Gastroesophageal sphincter (tissue), 4 donors: ENCODE results near the gene PACRG. TPM values are rescaled to one million over a fixed set of nuclear protein-coding genes. Genes with fewer than 3 reads are reported as not detected.

ENCODE experiments used
- ATAC-seq: fragments of 150-250 bp; one replicate; pipeline ENCODE4 v1.9.1; 2016; ENCODE audit warnings: mild to moderate bottlenecking, moderate library complexity
- H3K27ac ChIP-seq, 4 donors: fragments of 200-600 bp; sonication (generic) in 3 of 4; 1 replicate in 3 of 4; 2 replicates in 1 of 4; pipeline ENCODE4 v1.5.1; 2016 to 2019
- H3K27me3 ChIP-seq: fragments of 200-600 bp; sonication (generic); one replicate; pipeline ENCODE4 v1.5.1; 2019
- H3K36me3 ChIP-seq, 2 donors: fragments of 200-600 bp; sonication (generic); one replicate each; pipeline ENCODE4 v1.5.1; 2019; ENCODE audit warnings: control low read depth in 1 of 2
- H3K4me1 ChIP-seq, 3 donors: fragments of 200-600 bp; sonication (generic); 1 replicate in 2 of 3; 2 replicates in 1 of 3; pipeline ENCODE4 v1.5.1; 2016 to 2019; ENCODE audit warnings: control low read depth in 2 of 3
- H3K4me3 ChIP-seq, 2 donors: fragments of 200-600 bp; sonication (generic); one replicate each; pipeline ENCODE4 v1.5.1; 2019; ENCODE audit warnings: mild to moderate bottlenecking in 1 of 2, moderate library complexity in 1 of 2
- H3K9me3 ChIP-seq, 3 donors: fragments of 200-600 bp; sonication (generic); one replicate each; pipeline ENCODE4 v1.5.1; 2017 to 2019; ENCODE audit warnings: control low read depth in 2 of 3
- CTCF ChIP-seq, 4 experiments: fragments of 200-600 bp in 2 of 4; fragments of 450-650 bp in 2 of 4; sonication (generic) in 1 of 4; IDR thresholded peaks; one replicate each; pipeline ENCODE4 v1.5.1; 2017 to 2019; ENCODE audit warnings: antibody characterized with exemption in 4 of 4, mild to moderate bottlenecking in 2 of 4, moderate library complexity in 2 of 4
- EP300 ChIP-seq: sonication (generic); formaldehyde crosslinking; IDR thresholded peaks from one replicate; pipeline ENCODE4 v1.6.1; 2017; ENCODE audit warnings: antibody characterized with exemption, mild to moderate bottlenecking
- POLR2A ChIP-seq, 2 donors: fragments of 450-650 bp; IDR thresholded peaks; one replicate each; pipeline ENCODE4 v1.6.1; 2017; ENCODE audit warnings: antibody characterized with exemption in 2 of 2, mild to moderate bottlenecking in 2 of 2, moderate library complexity in 1 of 2
- POLR2AphosphoS5 ChIP-seq: sonication (generic); formaldehyde crosslinking; IDR thresholded peaks from one replicate; pipeline ENCODE4 v1.6.1; 2017; ENCODE audit warnings: antibody characterized with exemption
- WGBS, 2 donors: methylation state at CpG; one replicate each; pipeline ENCODE4 v1.1.5; 2018; ENCODE audit warnings: low coverage in 1 of 2; 5-methylcytosine and 5-hydroxymethylcytosine counted together
- total RNA-seq, 4 donors: library from RNA; depleted of rRNA; stranded (reverse); fragments of >200 nt; gene quantifications; one replicate each; pipeline ENCODE4 v1.1.0, GENCODE V29; 2016

Gene PACRG
- total RNA-seq, 4 donors from 2014 or later = 1.0 to 7.0 TPM; not detected in 2

- no peak overlapping the region for H3K27ac ChIP-seq
- ATAC-seq = no peak
- H3K9me3 ChIP-seq = peaks cover 0 to 3% (median 0%) of the 10 kb centered on the region in 3 donors
- 93% methylated on average over 5 of the region's 5 CpGs; no CpG with 5 or more reads in 1 of the 2 donors for WGBS, 2 donors
- H3K36me3 ChIP-seq = no peaks in the 10 kb centered on the region
- H3K27me3 ChIP-seq = no peaks in the 10 kb centered on the region
- no peaks in the 10 kb centered on the region for H3K4me1 ChIP-seq
- no peak overlapping the region for H3K4me3 ChIP-seq
- TF ChIP-seq EP300 (no peak), CTCF (IDR thresholded peaks at IDR 0.05) (no peak), POLR2AphosphoS5 (no peak), POLR2A (IDR thresholded peaks at IDR 0.05) (no peak)
These were observed 352.5 kb downstream of the PACRG start for GRCh38 chr6:163080228-163080627.

- H3K27me3 ChIP-seq = no peaks in the 10 kb centered on the region
- no peak for ATAC-seq
- H3K4me3 ChIP-seq = no peak overlapping the region
- no peaks in the 10 kb centered on the region for H3K36me3 ChIP-seq
- H3K9me3 ChIP-seq = no peaks in the 10 kb centered on the region
- no peaks in the 10 kb centered on the region for H3K4me1 ChIP-seq
- no peak overlapping the region for H3K27ac ChIP-seq
- WGBS, 2 donors = 42 to 67% methylated on average over 2 to 3 of the region's 3 CpGs
- TF ChIP-seq EP300 (no peak), POLR2A (IDR thresholded peaks at IDR 0.05) (no peak), POLR2AphosphoS5 (no peak), CTCF (IDR thresholded peaks at IDR 0.05) (no peak)
These were observed 355.4 kb downstream of the PACRG start for GRCh38 chr6:163083141-163083540.

GRCh38 chr6:163085426-163085825 lies 357.7 kb downstream of the PACRG start:
- H3K27ac ChIP-seq = no peak overlapping the region
- H3K4me3 ChIP-seq = no peak overlapping the region
- no peaks in the 10 kb centered on the region for H3K9me3 ChIP-seq
- 63 to 69% methylated on average over 3 to 5 of the region's 5 CpGs for WGBS, 2 donors
- H3K4me1 ChIP-seq = no peaks in the 10 kb centered on the region
- no peaks in the 10 kb centered on the region for H3K36me3 ChIP-seq
- no peaks in the 10 kb centered on the region for H3K27me3 ChIP-seq
- ATAC-seq = no peak
- TF ChIP-seq CTCF (IDR thresholded peaks at IDR 0.05) (no peak), EP300 (no peak), POLR2AphosphoS5 (no peak), POLR2A (IDR thresholded peaks at IDR 0.05) (no peak)

- H3K9me3 ChIP-seq = no peaks in the 10 kb centered on the region
- TF ChIP-seq POLR2AphosphoS5 = no peak
- TF ChIP-seq CTCF (IDR thresholded peaks at IDR 0.05) = no peak
- no peak for TF ChIP-seq EP300
- H3K27ac ChIP-seq = no peak overlapping the region
- WGBS, 2 donors = 68 to 78% methylated on average over 6 to 8 of the region's 8 CpGs
- no peak overlapping the region for H3K4me3 ChIP-seq
- H3K27me3 ChIP-seq = no peaks in the 10 kb centered on the region
- no peak for ATAC-seq
- no peaks in the 10 kb centered on the region for H3K36me3 ChIP-seq
- H3K4me1 ChIP-seq = no peaks in the 10 kb centered on the region
These were observed 358.3 kb downstream of the PACRG start for GRCh38 chr6:163085861-163086623.

GRCh38 chr6:163086624-163086920 lies 358.8 kb downstream of the PACRG start:
- no peak for TF ChIP-seq CTCF (IDR thresholded peaks at IDR 0.05)
- TF ChIP-seq POLR2AphosphoS5 = no peak
- no peak for TF ChIP-seq EP300
- no peak for TF ChIP-seq POLR2A (IDR thresholded peaks at IDR 0.05)
- Histone ChIP-seq H3K27ac (no peak overlapping the region), H3K4me1 (no peaks in the 10 kb centered on the region), H3K4me3 (no peak overlapping the region), H3K9me3 (no peaks in the 10 kb centered on the region), H3K27me3 (no peaks in the 10 kb centered on the region), H3K36me3 (no peaks in the 10 kb centered on the region)
- no peak for ATAC-seq
- 35 to 36% methylated on average over 1 of the region's 1 CpG for WGBS, 2 donors
